ENCODE measurements around the gene HES5.

Gene HES5

GRCh38 chr1:2498648-2499047 is 31.4 kb downstream of the HES5 start:
- DNase-seq, result no peak

- no peak for DNase-seq
Measured at GRCh38 chr1:2497891-2498290, 32.2 kb downstream of the HES5 start.

GRCh38 chr1:2496746-2497145 is 33.3 kb downstream of the HES5 start:
- no peak for DNase-seq

- DNase-seq, result no peak
Measured at GRCh38 chr1:2496087-2496622, 33.9 kb downstream of the HES5 start.

- DNase-seq, result no peak
Measured at GRCh38 chr1:2495546-2495945, 34.5 kb downstream of the HES5 start.

- DNase-seq, result no peak
Measured at GRCh38 chr1:2495026-2495425, 35.0 kb downstream of the HES5 start.

GRCh38 chr1:2494323-2494693 is 35.8 kb downstream of the HES5 start:
- DNase-seq, result no peak

- DNase-seq, result no peak
Measured at GRCh38 chr1:2493691-2494322, 36.3 kb downstream of the HES5 start.

GRCh38 chr1:2493218-2493617 is 36.8 kb downstream of the HES5 start:
- DNase-seq, result no peak

- DNase-seq, result no peak
Measured at GRCh38 chr1:2492091-2492490, 38.0 kb downstream of the HES5 start.

GRCh38 chr1:2489615-2490014 is 40.4 kb downstream of the HES5 start:
- DNase-seq, result no peak

GRCh38 chr1:2488688-2489087 is 41.4 kb downstream of the HES5 start:
- DNase-seq, result no peak

- DNase-seq, result no peak
Measured at GRCh38 chr1:2486558-2486957, 43.5 kb downstream of the HES5 start.

GRCh38 chr1:2486041-2486440 is 44.0 kb downstream of the HES5 start:
- no peak for DNase-seq

- no peak for DNase-seq
Measured at GRCh38 chr1:2483970-2484369, 46.1 kb downstream of the HES5 start.

- DNase-seq, result no peak
Measured at GRCh38 chr1:2483026-2483425, 47.0 kb downstream of the HES5 start.

GRCh38 chr1:2482588-2482987 is 47.5 kb downstream of the HES5 start:
- DNase-seq, result no peak

- DNase-seq, result no peak
Measured at GRCh38 chr1:2481885-2482284, 48.2 kb downstream of the HES5 start.

GRCh38 chr1:2480986-2481364 is 49.1 kb downstream of the HES5 start:
- no peak for DNase-seq

- peak; percentile 21 for DNase-seq
Measured at GRCh38 chr1:2480236-2480985, 49.7 kb downstream of the HES5 start.

GRCh38 chr1:2479618-2480017 is 50.4 kb downstream of the HES5 start:
- DNase-seq, result no peak

- no peak for DNase-seq
Measured at GRCh38 chr1:2479186-2479585, 50.9 kb downstream of the HES5 start.

Data from NCI-H2227 treated with DMSO at 0.1 percent for 48 hours (cell line).